Nasal cavity respiratory epithelium epithelial cell of viscerocranial mucosa (primary cell): Measurements from ENCODE around the gene NADK. TPM values are rescaled to one million over a fixed set of nuclear protein-coding genes. Genes with fewer than 3 reads are reported as not detected.

Experiments
- total RNA-seq: library from RNA; depleted of rRNA; stranded (reverse); fragments of >200 nt; gene quantifications from 2 replicates; pipeline ENCODE4 v1.2.3, GENCODE V29; 2014

The NADK gene, protein sequence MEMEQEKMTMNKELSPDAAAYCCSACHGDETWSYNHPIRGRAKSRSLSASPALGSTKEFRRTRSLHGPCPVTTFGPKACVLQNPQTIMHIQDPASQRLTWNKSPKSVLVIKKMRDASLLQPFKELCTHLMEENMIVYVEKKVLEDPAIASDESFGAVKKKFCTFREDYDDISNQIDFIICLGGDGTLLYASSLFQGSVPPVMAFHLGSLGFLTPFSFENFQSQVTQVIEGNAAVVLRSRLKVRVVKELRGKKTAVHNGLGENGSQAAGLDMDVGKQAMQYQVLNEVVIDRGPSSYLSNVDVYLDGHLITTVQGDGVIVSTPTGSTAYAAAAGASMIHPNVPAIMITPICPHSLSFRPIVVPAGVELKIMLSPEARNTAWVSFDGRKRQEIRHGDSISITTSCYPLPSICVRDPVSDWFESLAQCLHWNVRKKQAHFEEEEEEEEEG
- total RNA-seq = 34.9 and 55.6 TPM in 2 replicates

DNA sequence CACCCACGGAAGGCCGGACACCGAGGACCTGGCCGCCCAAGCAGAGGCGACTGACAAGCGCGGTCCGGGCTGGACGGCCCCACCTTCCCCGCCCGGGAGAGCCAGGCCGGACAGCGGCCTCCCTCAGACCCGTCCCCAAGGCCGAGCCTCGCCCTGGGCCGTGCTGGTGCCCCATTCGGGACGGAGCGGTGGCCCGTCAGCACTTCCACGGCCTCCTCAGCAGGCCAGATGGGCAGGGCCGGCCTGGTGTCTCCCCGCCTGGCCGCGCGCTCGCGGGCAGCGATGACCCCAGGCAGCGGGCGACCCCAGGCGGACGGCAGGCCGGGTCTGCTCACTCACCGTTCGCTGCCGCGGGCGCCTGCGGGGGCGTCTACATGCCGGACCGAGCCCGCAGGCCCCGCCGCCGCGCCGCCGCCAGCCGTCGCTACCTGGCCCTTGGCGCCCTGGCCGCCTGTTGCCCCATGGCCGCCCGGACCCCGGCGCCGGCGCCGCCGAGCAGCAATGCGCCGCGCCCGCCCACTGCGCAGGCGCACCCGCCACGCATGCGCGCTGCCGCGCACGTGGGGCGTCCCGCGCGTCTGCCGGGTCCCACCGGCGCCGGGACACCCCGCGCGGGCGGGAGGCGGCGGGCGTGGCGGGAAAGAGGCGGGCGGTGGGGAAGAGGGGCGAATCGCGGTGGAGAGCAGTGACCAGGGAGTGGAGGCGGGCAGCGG is at the start of gene NADK:
NADK (minus strand) TSS at position 521 of the 713 bp plus-strand sequence. CDS start 13,064 bp downstream, outside the sequence.

DNA sequence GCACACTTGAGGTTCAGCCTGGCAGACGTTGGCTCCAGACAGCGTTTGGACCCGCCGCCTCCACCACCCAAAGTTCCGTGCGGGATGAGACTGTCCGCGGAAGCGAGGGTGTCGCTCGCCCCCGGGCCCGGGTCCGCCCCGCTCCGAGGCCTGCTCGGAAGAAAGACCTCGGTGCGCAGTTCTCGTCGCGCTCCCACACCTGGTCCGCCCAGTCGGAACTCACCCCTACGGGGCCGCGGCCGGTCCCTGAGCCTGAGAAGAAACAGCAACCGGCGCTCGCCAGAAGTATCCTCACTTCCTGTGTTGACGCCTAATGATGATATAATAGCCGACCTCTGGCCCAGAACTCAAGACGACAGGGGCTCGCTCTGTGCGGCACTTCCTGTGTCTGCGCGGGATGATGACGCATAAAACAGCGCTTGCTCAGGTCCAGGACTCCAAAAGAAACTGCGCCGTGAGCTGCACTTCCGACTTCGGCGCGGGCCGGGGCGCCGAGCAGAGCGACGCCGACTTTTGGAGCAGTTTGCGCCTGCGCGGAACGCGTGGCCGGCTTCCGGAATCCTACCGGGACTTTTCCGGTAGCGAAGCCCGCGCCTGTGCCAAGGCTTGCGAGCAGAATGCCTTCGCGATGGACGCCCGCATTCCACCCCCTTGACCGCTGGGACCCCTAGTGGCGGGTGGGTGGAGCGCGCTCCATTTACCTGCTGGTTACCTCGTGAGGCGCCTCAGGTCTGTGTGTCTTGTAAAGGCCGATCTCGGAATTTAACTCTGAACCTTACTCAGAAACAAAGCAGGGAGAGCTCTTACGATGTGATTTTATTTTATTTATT is 54.0 kb downstream of the NADK start, which contains the start of gene CDK11A:
CDK11A (minus strand) TSS at position 323 of the 830 bp plus-strand sequence. CDS start 1,539 bp downstream, outside the sequence.

Other genes starting within 250 kb of the NADK start
- gene TMEM240, start 237.8 kb downstream of the NADK start, total RNA-seq = 0.34 and 0.71 TPM in 2 replicates
- gene SSU72, start 203.6 kb downstream of the NADK start, total RNA-seq = 69.4 and 83.5 TPM in 2 replicates
- gene FNDC10, start 178.3 kb downstream of the NADK start, total RNA-seq = 0.34 and 2.5 TPM in 2 replicates
- gene MIB2, start 163.0 kb downstream of the NADK start, total RNA-seq = 68.6 and 97.4 TPM in 2 replicates
- 0.34 and 1.1 TPM in 2 replicates for gene MMP23B, start 146.3 kb downstream of the NADK start, total RNA-seq
- gene CDK11B, start 119.5 kb downstream of the NADK start, total RNA-seq = 8.5 and 12.8 TPM in 2 replicates
- 16.1 and 41.5 TPM in 2 replicates for gene SLC35E2B, start 85.7 kb downstream of the NADK start, total RNA-seq
- 9.6 and 12.7 TPM in 2 replicates for gene CDK11A, start 54.1 kb downstream of the NADK start, total RNA-seq
- 106 and 203 TPM in 2 replicates for gene GNB1, start 112.6 kb upstream of the NADK start, total RNA-seq
- under 0.01 and 0.93 TPM in 2 replicates for gene CALML6, start 136.8 kb upstream of the NADK start, total RNA-seq
- gene TMEM52, start 140.8 kb upstream of the NADK start, total RNA-seq = 1.4 and 2.9 TPM in 2 replicates
- gene CFAP74, start 225.3 kb upstream of the NADK start, total RNA-seq = 0.07 TPM in 1 of 2 replicates, not detected in the other
- not detected in 2 replicates for gene GABRD, start 240.9 kb upstream of the NADK start, total RNA-seq